ENCODE measurements around the gene WNT2B.
A peak's percentile ranks its signal among the peaks of the same experiment; 100 is the strongest.

Gene WNT2B

GRCh38 chr1:112504661-112505399 is 3.9 kb upstream of the WNT2B start:
- DNase-seq (ENCODE audit: low read depth in 2 of 2) = no peak

DNA sequence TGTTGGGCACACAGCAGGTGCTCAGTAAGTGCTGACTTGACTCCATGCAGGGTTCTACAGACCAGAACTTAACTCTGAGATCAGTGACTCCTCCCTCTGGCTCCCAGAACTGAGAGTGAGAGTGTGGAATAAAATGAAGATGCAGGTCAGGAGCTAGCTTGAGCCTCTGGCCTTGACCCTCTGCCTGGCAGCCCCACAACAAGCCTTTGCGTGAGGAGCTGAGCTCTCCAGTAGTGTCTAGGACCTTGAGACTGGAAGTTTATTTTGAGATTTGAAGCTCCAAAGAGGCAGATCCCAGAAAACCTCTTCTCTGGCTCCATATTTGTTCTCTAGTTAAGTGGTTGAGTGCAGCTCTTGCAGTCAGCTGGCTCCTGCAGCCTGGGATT is 3.4 kb upstream of the WNT2B start:
- DNase-seq (ENCODE audit: low read depth in 2 of 2) = no peak

- DNase-seq (ENCODE audit: low read depth in 2 of 2) = no peak
Measured at GRCh38 chr1:112505878-112506277, 2.9 kb upstream of the WNT2B start.

DNA sequence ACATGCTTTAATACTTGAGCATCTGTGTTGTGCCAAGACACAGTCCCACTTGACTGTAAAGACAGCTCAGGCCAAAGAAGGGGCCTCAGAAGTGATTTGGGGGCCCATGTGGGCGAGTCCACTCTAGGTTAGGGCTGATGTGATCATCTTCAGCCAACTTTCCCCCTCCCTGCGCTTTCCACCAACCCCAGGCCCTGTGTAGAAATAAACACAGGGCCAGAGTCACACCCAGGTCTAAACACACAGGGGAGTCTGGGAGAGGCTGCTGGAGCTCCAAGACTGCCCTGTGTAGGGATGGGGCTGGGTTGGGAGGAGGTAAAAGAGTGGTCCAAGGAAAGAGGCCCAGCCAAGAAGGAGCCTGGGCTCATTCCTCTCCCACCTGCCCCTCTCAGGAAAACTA is 2.5 kb upstream of the WNT2B start:
- DNase-seq (ENCODE audit: low read depth in 2 of 2) = no peak

- no peak for DNase-seq (ENCODE audit: low read depth in 2 of 2)
Measured at GRCh38 chr1:112506731-112507130, 2.0 kb upstream of the WNT2B start.

- DNase-seq (ENCODE audit: low read depth in 2 of 2) = no peak
Measured at GRCh38 chr1:112507336-112507735, 1.4 kb upstream of the WNT2B start.

DNA sequence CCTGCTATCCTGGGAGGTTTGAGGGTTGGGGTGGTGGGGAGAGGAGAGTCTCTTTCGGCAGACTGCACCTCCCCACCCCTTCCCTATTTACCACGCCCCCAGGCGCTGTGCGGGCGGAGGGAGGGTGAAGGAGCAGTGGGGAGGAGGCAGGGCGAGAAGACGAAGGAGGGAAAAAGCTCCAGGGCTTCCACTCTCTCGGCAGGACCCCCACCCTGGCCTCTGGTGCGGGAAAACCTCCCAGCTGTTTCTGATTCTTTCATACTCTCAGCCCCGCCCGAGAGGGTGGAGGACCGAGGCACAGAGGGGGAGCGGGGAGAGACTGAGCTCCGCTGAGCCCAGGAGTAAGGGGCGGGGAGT is 866 bp upstream of the WNT2B start:
- peak in 1 of 2 donors; percentile 8 for DNase-seq (ENCODE audit: low read depth in 2 of 2)

DNA sequence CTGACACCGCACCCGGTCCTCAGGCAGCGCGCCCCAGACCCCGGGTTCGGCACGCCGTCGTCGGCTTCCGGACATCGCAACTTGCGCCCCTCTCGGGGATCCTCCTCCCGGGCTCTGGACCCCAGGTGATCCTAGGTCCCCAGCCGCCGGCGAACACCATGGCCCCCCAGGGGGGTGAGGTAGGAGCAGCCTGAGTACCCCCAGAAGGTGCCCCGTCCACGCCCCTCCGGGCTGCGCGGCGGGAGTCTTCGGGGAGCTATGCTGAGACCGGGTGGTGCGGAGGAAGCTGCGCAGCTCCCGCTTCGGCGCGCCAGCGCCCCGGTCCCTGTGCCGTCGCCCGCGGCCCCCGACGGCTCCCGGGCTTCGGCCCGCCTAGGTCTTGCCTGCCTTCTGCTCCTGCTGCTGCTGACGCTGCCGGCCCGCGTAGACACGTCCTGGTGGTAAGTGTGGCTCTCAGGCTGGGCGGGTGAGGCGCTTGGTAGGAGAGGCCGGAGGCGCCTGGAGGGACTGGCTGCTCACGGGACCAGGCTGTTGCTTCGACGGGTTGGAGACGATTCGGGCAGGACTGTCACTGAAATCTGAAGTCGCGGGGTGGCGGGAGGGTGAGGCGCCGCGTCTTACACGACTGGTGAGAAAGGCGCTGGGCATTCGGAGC is 367 bp downstream of the WNT2B start:
- no peak for DNase-seq (ENCODE audit: low read depth in 2 of 2)

DNA sequence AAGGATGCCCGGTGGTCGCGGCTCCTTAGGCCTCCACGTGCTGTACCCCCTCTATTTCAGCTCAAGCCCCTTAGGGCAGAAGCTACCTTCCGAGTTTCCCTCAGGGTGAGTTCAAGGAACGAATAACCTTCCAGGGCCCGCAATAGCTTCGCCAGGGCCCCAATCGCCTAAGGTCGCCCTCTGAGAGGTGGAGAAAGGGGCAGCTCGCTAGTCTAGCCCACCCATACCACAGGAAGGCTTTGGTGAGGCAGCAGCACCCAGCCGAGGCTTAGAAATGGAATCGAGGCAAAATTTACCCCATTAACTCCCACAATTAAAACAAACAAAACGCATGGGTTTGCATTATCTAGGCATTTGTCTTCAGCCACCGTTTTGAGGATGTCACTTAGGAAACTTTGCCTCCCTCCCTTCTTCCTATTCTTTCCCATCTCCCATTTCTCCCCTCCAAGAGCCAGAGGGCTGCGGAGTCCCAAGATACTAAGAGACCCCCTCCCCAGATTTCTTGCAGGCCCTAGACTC is 954 bp downstream of the WNT2B start:
- no peak for DNase-seq (ENCODE audit: low read depth in 2 of 2)

DNA sequence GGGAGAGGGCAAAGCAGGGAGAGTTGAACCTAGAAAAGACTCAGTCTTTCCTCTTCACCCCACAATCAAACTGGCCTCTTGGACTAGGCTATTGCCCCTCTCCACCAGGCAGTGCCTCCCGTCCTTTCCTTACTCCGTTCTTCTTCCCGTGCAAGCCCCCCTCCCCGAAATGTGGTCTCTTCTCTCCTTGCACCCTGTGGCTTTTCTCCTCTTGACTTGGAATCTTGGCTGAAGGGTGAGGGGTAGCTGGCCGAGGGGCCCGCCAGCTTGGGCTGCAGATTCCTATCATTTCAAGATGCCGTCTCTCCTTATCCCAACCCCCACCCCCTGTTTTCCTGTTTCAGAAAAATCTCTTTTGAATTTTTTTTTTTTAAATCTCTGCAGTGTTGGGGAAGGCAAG is 1.6 kb downstream of the WNT2B start:
- no peak for DNase-seq (ENCODE audit: low read depth in 2 of 2)

DNA sequence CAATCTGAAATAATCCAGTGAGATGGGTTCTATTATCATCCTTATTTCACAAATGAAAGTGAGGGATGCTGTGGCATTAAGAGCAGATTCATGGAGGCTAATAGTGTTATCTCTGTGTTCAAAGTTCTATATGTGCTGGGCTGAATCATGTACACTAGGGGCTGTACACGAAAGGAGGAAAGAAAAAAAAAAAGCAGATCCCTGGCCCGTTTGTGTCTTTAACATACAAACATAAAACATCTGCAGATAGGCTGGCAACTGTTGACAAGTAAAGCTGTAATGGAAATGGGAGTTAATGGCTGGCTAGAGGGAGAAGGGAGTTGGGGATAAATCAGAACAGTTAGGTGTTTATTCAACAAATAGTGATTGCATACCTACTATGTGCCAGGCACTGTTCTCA is 3.1 kb downstream of the WNT2B start:
- DNase-seq (ENCODE audit: low read depth in 2 of 2) = no peak

DNA sequence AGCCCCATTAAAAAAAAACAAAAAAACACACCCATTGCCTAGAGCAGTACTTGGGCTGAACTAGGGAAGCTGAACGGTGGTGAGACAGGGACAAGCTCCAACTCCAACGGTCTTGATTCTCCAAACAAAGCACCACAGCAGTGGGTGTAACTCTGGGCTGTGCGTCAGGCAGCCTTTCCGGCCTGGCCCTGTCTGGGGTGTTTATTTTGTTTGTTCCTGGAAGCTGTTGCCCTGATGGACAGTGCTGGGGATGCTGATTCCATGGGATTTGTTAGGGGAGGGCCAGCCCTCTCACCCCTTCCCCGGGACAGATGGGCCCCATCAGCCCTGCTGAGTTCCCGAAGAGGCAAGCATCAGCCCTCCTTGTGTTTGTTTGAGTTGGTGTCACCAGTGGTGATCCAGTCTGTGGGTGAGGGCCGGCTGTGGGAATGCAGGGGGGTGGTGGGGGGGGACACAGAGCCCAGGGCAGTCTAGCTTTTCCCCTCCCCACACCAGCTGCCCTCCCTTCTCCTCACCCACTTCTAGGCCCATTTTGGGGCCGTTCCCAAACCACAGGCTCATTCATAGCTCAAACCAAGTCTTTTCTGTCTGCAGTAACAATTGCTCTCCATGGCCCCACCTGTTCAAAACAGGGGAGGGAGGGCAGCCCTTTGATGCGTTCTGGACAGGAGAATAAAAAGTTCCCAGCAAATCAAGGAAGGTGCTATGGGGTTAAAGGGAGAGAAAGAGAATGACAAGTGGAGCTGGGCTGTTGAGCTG is 4.5 kb downstream of the WNT2B start:
- DNase-seq (ENCODE audit: low read depth in 2 of 2) = no peak

DNA sequence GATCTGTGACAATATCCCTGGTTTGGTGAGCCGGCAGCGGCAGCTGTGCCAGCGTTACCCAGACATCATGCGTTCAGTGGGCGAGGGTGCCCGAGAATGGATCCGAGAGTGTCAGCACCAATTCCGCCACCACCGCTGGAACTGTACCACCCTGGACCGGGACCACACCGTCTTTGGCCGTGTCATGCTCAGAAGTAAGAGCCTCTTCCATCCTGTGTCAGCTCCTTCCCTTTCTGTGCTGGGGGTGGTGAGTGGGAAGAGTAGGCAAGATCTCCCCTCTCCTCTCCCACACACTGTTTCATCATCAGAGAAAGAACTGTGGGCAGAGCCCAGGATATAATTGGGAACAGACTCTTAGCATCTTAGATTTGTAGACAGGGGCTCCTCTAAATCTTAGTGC is 6.1 kb downstream of the WNT2B start:
- DNase-seq (ENCODE audit: low read depth in 2 of 2) = no peak

GRCh38 chr1:112515311-112516009 is 6.7 kb downstream of the WNT2B start:
- no peak for DNase-seq (ENCODE audit: low read depth in 2 of 2)

GRCh38 chr1:112516141-112516540 is 7.4 kb downstream of the WNT2B start:
- no peak for DNase-seq (ENCODE audit: low read depth in 2 of 2)

DNA sequence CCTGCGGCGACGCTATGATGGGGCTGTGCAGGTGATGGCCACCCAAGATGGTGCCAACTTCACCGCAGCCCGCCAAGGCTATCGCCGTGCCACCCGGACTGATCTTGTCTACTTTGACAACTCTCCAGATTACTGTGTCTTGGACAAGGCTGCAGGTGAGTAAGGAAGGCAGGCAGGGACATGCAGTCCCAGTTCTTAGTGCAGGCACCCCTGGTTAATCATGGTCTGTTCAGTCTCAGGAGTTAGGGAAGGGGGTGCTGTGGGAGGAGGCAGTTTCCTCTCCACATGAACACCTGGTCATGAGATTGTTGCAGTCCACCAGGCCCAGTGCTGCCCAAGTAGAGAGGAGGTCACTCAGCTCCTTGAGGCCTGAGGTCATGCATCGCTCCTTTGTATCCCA is 8.5 kb downstream of the WNT2B start:
- no peak for DNase-seq (ENCODE audit: low read depth in 2 of 2)

GRCh38 chr1:112517646-112518045 is 8.9 kb downstream of the WNT2B start:
- DNase-seq (ENCODE audit: low read depth in 2 of 2) = no peak

DNA sequence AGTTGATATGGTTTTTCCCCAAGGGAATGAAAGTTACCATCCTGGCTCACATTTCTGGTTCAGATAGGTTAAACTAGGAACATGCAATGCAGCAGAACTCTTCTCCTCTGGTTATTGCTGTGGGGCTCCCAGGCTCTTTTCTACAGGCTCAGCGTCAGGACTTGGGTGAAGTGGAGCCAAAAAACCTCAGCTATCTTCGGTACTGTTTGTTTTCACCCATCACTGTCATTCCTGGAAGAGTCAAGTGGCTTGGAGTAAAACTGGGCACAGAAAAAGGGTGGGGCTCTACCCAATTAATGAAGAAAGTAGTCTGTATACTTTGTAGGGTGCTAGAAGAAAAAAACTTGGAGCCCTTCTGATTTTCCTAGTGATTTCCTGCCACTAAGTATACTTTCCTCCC is 9.4 kb downstream of the WNT2B start:
- DNase-seq (ENCODE audit: low read depth in 2 of 2) = no peak

DNA sequence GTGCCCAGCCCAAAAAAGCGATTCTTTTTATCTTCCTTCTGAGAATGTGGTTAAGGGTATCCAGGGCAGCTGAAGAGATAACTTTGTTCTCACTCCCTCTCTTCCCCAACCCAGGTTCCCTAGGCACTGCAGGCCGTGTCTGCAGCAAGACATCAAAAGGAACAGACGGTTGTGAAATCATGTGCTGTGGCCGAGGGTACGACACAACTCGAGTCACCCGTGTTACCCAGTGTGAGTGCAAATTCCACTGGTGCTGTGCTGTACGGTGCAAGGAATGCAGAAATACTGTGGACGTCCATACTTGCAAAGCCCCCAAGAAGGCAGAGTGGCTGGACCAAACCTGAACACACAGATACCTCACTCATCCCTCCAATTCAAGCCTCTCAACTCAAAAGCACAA is 11.4 kb downstream of the WNT2B start:
- no peak for DNase-seq (ENCODE audit: low read depth in 2 of 2)

DNA sequence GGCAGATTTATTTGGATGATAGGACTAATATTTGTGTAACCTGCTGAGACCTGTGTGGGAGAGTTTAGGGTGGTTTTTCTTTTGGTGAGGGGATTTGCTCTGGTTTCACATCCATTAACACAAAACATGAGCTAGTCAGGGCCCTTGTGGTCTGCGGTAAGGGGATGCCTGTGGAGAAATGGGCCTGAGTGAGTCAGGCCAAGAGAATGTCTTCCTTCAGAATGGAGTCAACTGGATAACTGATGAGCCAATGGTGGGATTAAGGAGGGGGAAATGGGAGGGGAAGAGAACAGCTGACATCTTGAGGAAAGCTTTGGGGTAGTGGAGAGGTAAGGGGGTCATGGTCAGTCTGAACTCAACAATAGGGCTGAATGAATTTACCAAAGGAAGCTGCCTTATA is 13.9 kb downstream of the WNT2B start:
- DNase-seq (ENCODE audit: low read depth in 2 of 2) = no peak

DNA sequence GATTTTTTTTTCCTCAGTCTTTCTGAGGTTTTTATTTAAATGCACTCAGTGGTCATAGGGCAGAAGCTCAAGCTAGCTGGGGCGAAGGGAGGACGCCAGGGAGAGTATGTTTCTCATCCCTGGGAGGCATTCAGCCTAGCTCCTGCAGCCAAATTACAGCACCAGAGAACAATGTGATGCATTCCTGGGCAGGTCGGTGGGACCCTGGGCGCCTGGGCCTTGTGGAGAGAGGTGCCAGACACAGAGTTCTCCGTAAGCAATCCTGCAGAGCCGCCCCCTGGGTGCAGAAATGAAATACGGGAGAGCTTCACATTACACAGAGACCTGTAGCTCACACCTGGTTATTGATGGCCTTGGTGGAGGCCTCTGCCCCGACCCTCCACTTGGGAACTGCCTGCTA is 15.5 kb downstream of the WNT2B start:
- DNase-seq (ENCODE audit: low read depth in 2 of 2) = no peak

DNA sequence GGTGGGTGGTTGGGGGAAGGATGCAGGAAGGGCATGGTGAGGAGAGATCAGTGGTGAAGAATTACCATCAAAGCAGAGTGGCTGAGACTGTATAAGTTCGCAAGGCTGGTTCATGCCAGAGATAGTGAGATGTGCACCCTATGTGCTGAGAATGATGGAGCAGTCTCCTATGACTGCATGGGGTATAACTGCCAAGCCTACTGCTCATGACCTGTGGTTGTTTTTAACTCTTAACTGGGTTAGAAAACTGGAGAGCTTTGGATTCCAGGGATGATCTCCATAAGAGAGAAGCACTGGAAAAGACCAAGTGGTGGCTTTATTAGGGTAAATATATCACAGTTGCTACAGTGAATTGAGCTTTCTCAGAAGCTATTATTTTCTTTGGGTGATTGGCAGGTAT is 16.2 kb downstream of the WNT2B start:
- no peak for DNase-seq (ENCODE audit: low read depth in 2 of 2)
